ENCODE measurements around the gene KRT13. TPM values are rescaled to one million over a fixed set of nuclear protein-coding genes. Genes with fewer than 3 reads are reported as not detected.

Gene KRT13
- polyA plus RNA-seq, 1 donor (not counting 4 experiments of a cell fraction or from before 2014, with no cell fraction given), result 24.0 TPM

DNA sequence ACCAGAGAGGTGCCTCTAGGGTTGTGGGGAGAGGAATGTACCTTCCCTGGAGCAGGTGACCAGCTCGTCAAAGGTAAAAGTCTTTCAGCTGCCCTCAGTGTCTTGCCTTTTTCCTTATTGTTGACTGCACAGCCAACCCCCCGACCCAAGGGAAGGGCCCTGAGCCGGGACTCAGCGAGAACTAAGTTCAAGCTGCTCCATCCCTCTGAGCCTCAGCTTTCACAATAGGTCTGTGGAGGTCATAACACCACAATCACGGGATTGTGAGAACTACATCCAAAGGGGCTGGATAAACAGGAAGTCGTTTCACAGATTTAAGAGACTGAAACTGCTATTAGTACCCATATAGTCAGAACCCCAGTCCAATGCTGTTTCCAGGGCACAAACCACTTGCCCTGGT is 13.1 kb downstream of the KRT13 start:
- H3K4me1 ChIP-seq (ENCODE audit: control insufficient read depth, extremely low read depth, insufficient read depth, low read length), result peaks cover 15% of the 10 kb centered on the region
- H4K20me1 ChIP-seq (ENCODE audit: control insufficient read depth, extremely low read depth, insufficient read depth, low read length), result no peaks in the 10 kb centered on the region
- dilution Hi-C loops (cut with MboI; ENCODE audit: extremely low pct_ligation_motif_present, low sequenced_read_pairs), result no loop called here

DNA sequence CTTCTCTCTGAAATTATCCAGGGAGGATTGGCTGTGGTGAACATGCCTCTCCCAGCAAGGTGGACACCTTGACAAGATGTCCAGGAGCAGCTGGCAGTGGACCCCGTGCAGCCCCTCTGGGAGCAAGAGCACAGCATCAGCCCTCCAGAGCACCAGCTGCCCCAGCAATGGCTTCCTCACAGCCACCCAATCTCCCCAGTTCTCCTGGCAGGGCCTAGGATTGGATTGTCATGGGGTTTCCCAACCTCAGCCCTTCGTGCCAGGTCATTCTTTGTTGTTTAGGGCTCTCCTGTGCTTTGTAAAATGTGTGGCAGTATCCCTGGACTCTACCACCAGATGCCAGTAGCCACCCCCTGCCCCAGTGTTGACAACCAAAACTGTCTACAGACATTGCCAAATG is 13.9 kb downstream of the KRT13 start:
- Histone ChIP-seq H3K4me1 (ENCODE audit: control insufficient read depth, extremely low read depth, insufficient read depth, low read length) (peaks cover 9% of the 10 kb centered on the region), H3K4me2 (ENCODE audit: control insufficient read depth, extremely low read depth, insufficient read depth, low read depth, low read length) (no peak overlapping the region), H3K9ac (ENCODE audit: control insufficient read depth, extremely low read depth, insufficient read depth, low read length) (no peak overlapping the region), H3K79me2 (ENCODE audit: control insufficient read depth, insufficient read depth, low read length) (no peaks in the 10 kb centered on the region), H4K20me1 (ENCODE audit: control insufficient read depth, extremely low read depth, insufficient read depth, low read length) (no peaks in the 10 kb centered on the region), H3K4me3 (ENCODE audit: control insufficient read depth in 2 of 3, extremely low read depth in 1 of 3, insufficient read depth in 2 of 3, low read depth in 1 of 3, low read length in 3 of 3) (no peak overlapping the region), H3K27ac (ENCODE audit: control insufficient read depth, insufficient read depth, low read length) (no peak overlapping the region), H3K27me3 (ENCODE audit: control insufficient read depth, extremely low read depth, insufficient read depth, low read length) (no peaks in the 10 kb centered on the region), H3K36me3 (ENCODE audit: control insufficient read depth in 2 of 2, extremely low read depth in 1 of 2, insufficient read depth in 2 of 2, low read length in 2 of 2) (no peaks in the 10 kb centered on the region), H3K9me3 (ENCODE audit: control insufficient read depth, low read depth, low read length) (no peaks in the 10 kb centered on the region), H2AFZ (ENCODE audit: control insufficient read depth, low read length) (no peak overlapping the region), H3K9me1 (ENCODE audit: control insufficient read depth, extremely low read depth, insufficient read depth, low read length) (no peaks in the 10 kb centered on the region)
- FAIRE-seq, result no peak
- no peak for DNase-seq (ENCODE audit: low read depth, low spot score)
- dilution Hi-C loops (cut with MboI; ENCODE audit: extremely low pct_ligation_motif_present, low sequenced_read_pairs), result no loop called here
- TF ChIP-seq, protein P1, sequence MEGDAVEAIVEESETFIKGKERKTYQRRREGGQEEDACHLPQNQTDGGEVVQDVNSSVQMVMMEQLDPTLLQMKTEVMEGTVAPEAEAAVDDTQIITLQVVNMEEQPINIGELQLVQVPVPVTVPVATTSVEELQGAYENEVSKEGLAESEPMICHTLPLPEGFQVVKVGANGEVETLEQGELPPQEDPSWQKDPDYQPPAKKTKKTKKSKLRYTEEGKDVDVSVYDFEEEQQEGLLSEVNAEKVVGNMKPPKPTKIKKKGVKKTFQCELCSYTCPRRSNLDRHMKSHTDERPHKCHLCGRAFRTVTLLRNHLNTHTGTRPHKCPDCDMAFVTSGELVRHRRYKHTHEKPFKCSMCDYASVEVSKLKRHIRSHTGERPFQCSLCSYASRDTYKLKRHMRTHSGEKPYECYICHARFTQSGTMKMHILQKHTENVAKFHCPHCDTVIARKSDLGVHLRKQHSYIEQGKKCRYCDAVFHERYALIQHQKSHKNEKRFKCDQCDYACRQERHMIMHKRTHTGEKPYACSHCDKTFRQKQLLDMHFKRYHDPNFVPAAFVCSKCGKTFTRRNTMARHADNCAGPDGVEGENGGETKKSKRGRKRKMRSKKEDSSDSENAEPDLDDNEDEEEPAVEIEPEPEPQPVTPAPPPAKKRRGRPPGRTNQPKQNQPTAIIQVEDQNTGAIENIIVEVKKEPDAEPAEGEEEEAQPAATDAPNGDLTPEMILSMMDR (optimal IDR thresholded peaks at IDR 0.05 in 1 of 3, IDR thresholded peaks at IDR 0.05 in 1 of 3, conservative IDR thresholded peaks at IDR 0.05 in 1 of 3; ENCODE audit: extremely low read depth in 1 of 3, insufficient read depth in 2 of 3, low read length in 3 of 3), result no peak
- TF ChIP-seq EZH2 (IDR thresholded peaks at IDR 0.05; ENCODE audit: low read length), result no peak

More for the DNA sequence above, 13.1 kb downstream of the KRT13 start:
- no peak overlapping the region for H3K4me2 ChIP-seq (ENCODE audit: control insufficient read depth, extremely low read depth, insufficient read depth, low read depth, low read length)
- H3K4me3 ChIP-seq (ENCODE audit: control insufficient read depth in 2 of 3, extremely low read depth in 1 of 3, insufficient read depth in 2 of 3, low read depth in 1 of 3, low read length in 3 of 3), result no peak overlapping the region
- no peaks in the 10 kb centered on the region for H3K9me3 ChIP-seq (ENCODE audit: control insufficient read depth, low read depth, low read length)
- no peaks in the 10 kb centered on the region for H3K79me2 ChIP-seq (ENCODE audit: control insufficient read depth, insufficient read depth, low read length)
- DNase-seq (ENCODE audit: low read depth, low spot score) (no peak), FAIRE-seq (no peak)
- H2AFZ ChIP-seq (ENCODE audit: control insufficient read depth, low read length), result no peak overlapping the region
- H3K27ac ChIP-seq (ENCODE audit: control insufficient read depth, insufficient read depth, low read length), result no peak overlapping the region
- no peaks in the 10 kb centered on the region for H3K27me3 ChIP-seq (ENCODE audit: control insufficient read depth, extremely low read depth, insufficient read depth, low read length)
- H3K9me1 ChIP-seq (ENCODE audit: control insufficient read depth, extremely low read depth, insufficient read depth, low read length), result no peaks in the 10 kb centered on the region
- H3K9ac ChIP-seq (ENCODE audit: control insufficient read depth, extremely low read depth, insufficient read depth, low read length), result no peak overlapping the region
- H3K36me3 ChIP-seq (ENCODE audit: control insufficient read depth in 2 of 2, extremely low read depth in 1 of 2, insufficient read depth in 2 of 2, low read length in 2 of 2), result no peaks in the 10 kb centered on the region
- TF ChIP-seq, protein P1 (optimal IDR thresholded peaks at IDR 0.05 in 1 of 3, IDR thresholded peaks at IDR 0.05 in 1 of 3, conservative IDR thresholded peaks at IDR 0.05 in 1 of 3; ENCODE audit: extremely low read depth in 1 of 3, insufficient read depth in 2 of 3, low read length in 3 of 3), result no peak
- no peak for TF ChIP-seq EZH2 (IDR thresholded peaks at IDR 0.05; ENCODE audit: low read length)
